Liver (tissue), 2 donors: ENCODE measurements around the gene PARP4.
"Not testable (repeated sequence)": the region's sequence is repeated elsewhere in the genome, so short reads cannot be mapped to it uniquely, and the experiment has no call there.

ENCODE experiments used
- REST ChIP-seq: IDR thresholded peaks from 2 replicates; pipeline ENCODE4 v1.6.1; 2016; ENCODE audit warnings: antibody characterized with exemption, mild to moderate bottlenecking
- RXRA ChIP-seq, 2 donors: IDR thresholded peaks; 2 replicates each; pipeline ENCODE4 v1.6.1; 2017 to 2018; ENCODE audit warnings: antibody characterized with exemption in 2 of 2, mild to moderate bottlenecking in 1 of 2
- YY1 ChIP-seq: IDR thresholded peaks from 2 replicates; pipeline ENCODE4 v1.6.1; 2016; ENCODE audit warnings: antibody characterized with exemption, mild to moderate bottlenecking
- donor health status: healthy.

GRCh38 chr13:24541476-24542352, 29.1 kb upstream of the PARP4 start:
- not testable (repeated sequence) for TF ChIP-seq REST; RXRA (IDR thresholded peaks at IDR 0.05); YY1
